Mesothelial cell of epicardium (in vitro differentiated cells): ENCODE data around the gene TAS2R13. TPM values are rescaled to one million over a fixed set of nuclear protein-coding genes. Genes with fewer than 3 reads are reported as not detected.

Experiments used
- DNase-seq, 2 experiments: peaks; one replicate each; pipeline ENCODE4 v3.0.0; 2021; ENCODE audit warnings: low spot score in 2 of 2; ENCODE audit not compliant: unreplicated experiment in 2 of 2
- H3K27ac Mint-ChIP-seq: 2 replicates; pipeline ENCODE4 v1.8.0; 2021; ENCODE audit warnings: mixed read lengths
- H3K27me3 Mint-ChIP-seq: 2 replicates; pipeline ENCODE4 v1.8.0; 2021; ENCODE audit warnings: low read depth, mixed read lengths
- H3K36me3 Mint-ChIP-seq: 2 replicates; pipeline ENCODE4 v1.8.0; 2021; ENCODE audit warnings: mixed read lengths
- H3K4me1 Mint-ChIP-seq: 2 replicates; pipeline ENCODE4 v1.8.0; 2021; ENCODE audit warnings: mixed read lengths
- H3K4me3 Mint-ChIP-seq: 2 replicates; pipeline ENCODE4 v1.8.0; 2021; ENCODE audit warnings: mild to moderate bottlenecking, moderate library complexity, mixed read lengths
- H3K9me3 Mint-ChIP-seq: 2 replicates; pipeline ENCODE4 v1.8.0; 2021; ENCODE audit warnings: mixed read lengths
- CTCF ChIP-seq: fragments of 200-600 bp; sonication (generic); IDR thresholded peaks from one replicate; pipeline ENCODE4 v1.5.0; 2021; ENCODE audit warnings: antibody characterized with exemption; ENCODE audit not compliant: unreplicated experiment
- total RNA-seq: library from RNA; stranded (reverse); gene quantifications from 3 replicates; pipeline ENCODE4 v1.2.1, GENCODE V29; 2021

The TAS2R13 gene
- total RNA-seq, 1 donor from 2014 or later = 3.5 TPM

DNA sequence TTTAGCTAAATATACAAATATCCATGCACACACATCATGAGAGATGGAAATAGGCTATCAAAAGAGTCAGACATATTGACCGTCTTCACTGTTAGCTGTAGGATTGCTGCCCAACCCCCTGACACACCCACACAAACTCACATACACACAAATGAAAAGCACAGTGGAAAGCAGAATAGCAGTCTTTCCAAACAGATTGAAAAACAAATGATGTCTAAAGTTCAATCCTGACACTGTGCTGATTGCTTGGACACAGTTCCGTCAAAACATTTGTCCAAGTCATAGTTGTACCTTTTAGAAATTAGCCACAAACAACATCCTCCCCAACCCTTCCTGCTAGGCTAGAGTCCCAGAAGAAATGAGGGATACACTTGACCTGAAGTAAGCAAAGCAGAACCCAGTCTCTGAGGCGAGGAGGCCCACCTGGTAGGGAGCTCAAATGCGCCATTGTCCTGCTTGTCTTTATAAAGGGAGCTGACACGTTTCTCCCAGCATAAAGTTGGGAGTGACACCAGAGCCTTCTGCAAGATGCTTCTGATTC is 19.5 kb upstream of the TAS2R13 start, which contains the start of gene PRH2:
PRH2 (plus strand) TSS at position 491 of the 541 bp plus-strand sequence; CDS start at position 529, 38 bp downstream.
- TF ChIP-seq CTCF = no peak
- Mint-ChIP-seq H3K36me3 (peaks cover 3% of the 10 kb centered on the region), H3K27me3 (no peaks in the 10 kb centered on the region), H3K4me3 (no peak within 1 kb of the TSS), H3K27ac (no peak within 1 kb of the TSS), H3K4me1 (no peaks in the 10 kb centered on the region), H3K9me3 (peaks cover 6% of the 10 kb centered on the region)
- DNase-seq = no peak

DNA sequence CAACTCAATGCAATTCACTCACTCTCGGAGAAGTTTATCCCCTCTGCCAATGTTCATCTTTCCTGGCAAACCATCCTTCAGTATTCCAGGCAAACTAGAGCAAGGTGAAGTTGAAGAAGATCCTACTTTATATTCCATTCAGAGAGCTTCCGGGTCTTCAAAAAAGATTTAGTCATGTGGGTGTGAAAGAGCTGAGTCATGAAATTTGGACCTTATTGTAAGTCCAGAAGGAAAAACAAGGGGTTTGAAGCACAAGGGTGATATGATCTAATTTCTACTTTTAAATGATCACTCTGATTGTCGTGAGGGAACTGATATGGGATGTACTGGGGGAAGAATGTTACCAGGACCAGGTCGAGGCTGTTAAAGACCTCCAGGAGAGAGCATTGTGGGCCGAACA is 16.9 kb upstream of the TAS2R13 start:
- no peaks in the 10 kb centered on the region for H3K4me1 Mint-ChIP-seq
- no peak for DNase-seq
- no peak for TF ChIP-seq CTCF
- H3K27me3 Mint-ChIP-seq = no peaks in the 10 kb centered on the region
- peaks cover 6% of the 10 kb centered on the region for H3K9me3 Mint-ChIP-seq
- H3K27ac Mint-ChIP-seq = no peak overlapping the region
- no peak overlapping the region for H3K4me3 Mint-ChIP-seq
- H3K36me3 Mint-ChIP-seq = peaks cover 3% of the 10 kb centered on the region

GRCh38 chr12:10919809-10920208 is 10.4 kb upstream of the TAS2R13 start:
- Mint-ChIP-seq H3K27me3 (no peaks in the 10 kb centered on the region), H3K4me3 (no peak overlapping the region), H3K36me3 (peaks cover 7% of the 10 kb centered on the region), H3K4me1 (no peaks in the 10 kb centered on the region), H3K9me3 (peaks cover 2% of the 10 kb centered on the region), H3K27ac (no peak overlapping the region)
- no peak for DNase-seq
- no peak for TF ChIP-seq CTCF

GRCh38 chr12:10910380-10910779 is 1.0 kb upstream of the TAS2R13 start:
- Mint-ChIP-seq H3K9me3 (peaks cover 14% of the 10 kb centered on the region), H3K27ac (no peak overlapping the region), H3K4me3 (no peak overlapping the region), H3K36me3 (peaks cover 16% of the 10 kb centered on the region), H3K4me1 (no peaks in the 10 kb centered on the region), H3K27me3 (no peaks in the 10 kb centered on the region)
- no peak for TF ChIP-seq CTCF
- no peak for DNase-seq

GRCh38 chr12:10904686-10905085 is 4.7 kb downstream of the TAS2R13 start:
- H3K9me3 Mint-ChIP-seq = peaks cover 53% of the 10 kb centered on the region
- peaks cover 52% of the 10 kb centered on the region for H3K36me3 Mint-ChIP-seq
- H3K27ac Mint-ChIP-seq = no peak overlapping the region
- H3K27me3 Mint-ChIP-seq = no peaks in the 10 kb centered on the region
- no peak overlapping the region for H3K4me3 Mint-ChIP-seq
- no peak for TF ChIP-seq CTCF
- no peaks in the 10 kb centered on the region for H3K4me1 Mint-ChIP-seq
- DNase-seq = no peak

DNA sequence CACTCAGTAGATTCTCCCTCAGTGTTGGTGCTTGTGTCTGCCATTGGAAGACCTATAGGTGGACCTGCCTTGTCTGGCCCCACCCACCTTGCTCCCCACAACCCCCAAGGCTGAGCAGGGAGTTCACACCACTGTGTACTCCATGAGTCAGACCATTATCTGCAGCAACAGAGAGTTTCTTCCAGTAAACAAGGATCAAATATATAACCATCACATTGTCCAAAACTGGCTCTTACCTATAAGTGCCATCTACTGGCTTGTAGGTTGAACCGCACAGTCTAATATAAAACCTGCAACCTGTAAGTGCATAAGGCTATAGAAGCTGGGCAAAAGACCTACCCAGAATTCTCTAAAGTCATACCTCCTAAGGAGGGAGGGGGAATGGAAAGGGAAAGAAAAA is 7.9 kb downstream of the TAS2R13 start:
- Mint-ChIP-seq H3K4me1 (no peaks in the 10 kb centered on the region), H3K27ac (no peak overlapping the region), H3K4me3 (no peak overlapping the region), H3K36me3 (peaks cover 48% of the 10 kb centered on the region), H3K27me3 (no peaks in the 10 kb centered on the region), H3K9me3 (peaks cover 51% of the 10 kb centered on the region)
- TF ChIP-seq CTCF = no peak
- DNase-seq = no peak
